H9 (cell line): ENCODE measurements around the gene THRB. TPM values are rescaled to one million over a fixed set of nuclear protein-coding genes. Genes with fewer than 3 reads are reported as not detected.

Experiments
- DNase-seq: peaks from one replicate; pipeline ENCODE4 v3.0.0-alpha.2; 2017
- H2AFZ ChIP-seq: one replicate; pipeline ENCODE4 v1.6.1; 2013; ENCODE audit warnings: mild to moderate bottlenecking, low read length, control low read depth, moderate library complexity
- H2AK5ac ChIP-seq: 2 replicates; pipeline ENCODE4 v1.6.1; 2013; ENCODE audit warnings: low read length, control low read depth, mixed read lengths; ENCODE audit not compliant: insufficient read length
- H2BK120ac ChIP-seq: one replicate; pipeline ENCODE4 v1.6.1; 2013; ENCODE audit warnings: low read depth, mild to moderate bottlenecking, low read length, control low read depth, inconsistent platforms; ENCODE audit not compliant: poor library complexity, severe bottlenecking
- H2BK12ac ChIP-seq: 2 replicates; pipeline ENCODE4 v1.6.1; 2013; ENCODE audit warnings: low read length, control low read depth, mixed read lengths, low read depth; ENCODE audit not compliant: insufficient read length
- H2BK15ac ChIP-seq: 2 replicates; pipeline ENCODE4 v1.6.1; 2013; ENCODE audit warnings: low read depth, low read length, control low read depth
- H2BK20ac ChIP-seq: one replicate; pipeline ENCODE4 v1.6.1; 2013; ENCODE audit warnings: low read depth, mild to moderate bottlenecking, low read length, control low read depth, inconsistent platforms; ENCODE audit not compliant: poor library complexity, severe bottlenecking
- H2BK5ac ChIP-seq: 2 replicates; pipeline ENCODE4 v1.6.1; 2013; ENCODE audit warnings: low read length, control low read depth, mixed read lengths; ENCODE audit not compliant: insufficient read length
- H3K14ac ChIP-seq: 2 replicates; pipeline ENCODE4 v1.6.1; 2013; ENCODE audit warnings: low read length, control low read depth; ENCODE audit not compliant: insufficient read depth
- H3K18ac ChIP-seq: 2 replicates; pipeline ENCODE4 v1.6.1; 2013; ENCODE audit warnings: low read depth, mild to moderate bottlenecking, mixed read lengths, low read length, control low read depth; ENCODE audit not compliant: insufficient read length
- H3K23ac ChIP-seq: 2 replicates; pipeline ENCODE4 v1.6.1; 2013; ENCODE audit warnings: low read length, control low read depth, mixed read lengths, low read depth; ENCODE audit not compliant: insufficient read length
- H3K23me2 ChIP-seq: 2 replicates; pipeline ENCODE4 v1.6.1; 2013; ENCODE audit warnings: low read depth, mild to moderate bottlenecking, mixed read lengths, low read length, control low read depth; ENCODE audit not compliant: insufficient read length, poor library complexity, severe bottlenecking
- H3K27ac ChIP-seq: 2 replicates; pipeline ENCODE4 v1.5.1; 2013; ENCODE audit warnings: low read length, control low read depth, mixed read lengths, low read depth; ENCODE audit not compliant: insufficient read length
- H3K27me3 ChIP-seq: 2 replicates; pipeline ENCODE4 v1.6.1; 2013; ENCODE audit warnings: low read length, control low read depth, inconsistent platforms; ENCODE audit not compliant: insufficient read depth
- H3K4ac ChIP-seq: 2 replicates; pipeline ENCODE4 v1.6.1; 2013; ENCODE audit warnings: low read depth, mild to moderate bottlenecking, control low read depth, inconsistent platforms, low read length, moderate library complexity
- H3K4me1 ChIP-seq: 2 replicates; pipeline ENCODE4 v1.6.1; 2013; ENCODE audit warnings: low read length, control low read depth, inconsistent platforms; ENCODE audit not compliant: insufficient read depth
- H3K4me2 ChIP-seq: 2 replicates; pipeline ENCODE4 v1.6.1; 2013; ENCODE audit warnings: low read length, control low read depth, mixed read lengths; ENCODE audit not compliant: insufficient read length, insufficient read depth
- H3K56ac ChIP-seq: 2 replicates; pipeline ENCODE4 v1.6.1; 2013; ENCODE audit warnings: low read depth, mild to moderate bottlenecking, mixed read lengths, low read length, control low read depth; ENCODE audit not compliant: insufficient read length
- H3K79me1 ChIP-seq: 2 replicates; pipeline ENCODE4 v1.6.1; 2013; ENCODE audit warnings: low read depth, mild to moderate bottlenecking, moderate library complexity, low read length, control low read depth, inconsistent platforms; ENCODE audit not compliant: insufficient read depth, poor library complexity, severe bottlenecking
- H3K79me2 ChIP-seq: 2 replicates; pipeline ENCODE4 v1.6.1; 2013; ENCODE audit warnings: low read length, control low read depth, inconsistent platforms; ENCODE audit not compliant: insufficient read depth
- H3K9ac ChIP-seq: 2 replicates; pipeline ENCODE4 v1.6.1; 2013; ENCODE audit warnings: low read length, control low read depth, mixed read lengths; ENCODE audit not compliant: insufficient read length; ENCODE audit errors: extremely low read depth
- H3K9me3 ChIP-seq: one replicate; pipeline ENCODE4 v1.6.1; 2013; ENCODE audit warnings: low read depth, low read length, inconsistent platforms; ENCODE audit not compliant: control insufficient read depth
- H3T11ph ChIP-seq: one replicate; pipeline ENCODE4 v1.6.1; 2013; ENCODE audit warnings: mild to moderate bottlenecking, low read length, control low read depth, inconsistent platforms
- H4K20me1 ChIP-seq: one replicate; pipeline ENCODE4 v1.6.1; 2013; ENCODE audit not compliant: control insufficient read depth, insufficient read length, insufficient read depth
- H4K5ac ChIP-seq: 2 replicates; pipeline ENCODE4 v1.6.1; 2013; ENCODE audit warnings: low read depth, mild to moderate bottlenecking, mixed read lengths, low read length, control low read depth; ENCODE audit not compliant: insufficient read length
- H4K8ac ChIP-seq: replicated peaks from 2 replicates; pipeline ENCODE4 v1.6.1; 2013; ENCODE audit warnings: low read length, control low read depth, mixed read lengths, low read depth; ENCODE audit not compliant: insufficient read length
- H4K91ac ChIP-seq: 2 replicates; pipeline ENCODE4 v1.6.1; 2013; ENCODE audit warnings: low read depth, mild to moderate bottlenecking, moderate library complexity, mixed read lengths, low read length, control low read depth; ENCODE audit not compliant: insufficient read length
- H3K27ac Mint-ChIP-seq, 3 experiments: 2 replicates in 2 of 3; 3 replicates in 1 of 3; pipeline ENCODE4 v1.8.0; 2020 to 2021; ENCODE audit warnings: mixed read lengths in 3 of 3, mild to moderate bottlenecking in 1 of 3, moderate library complexity in 1 of 3
- H3K27me3 Mint-ChIP-seq: 2 replicates; pipeline ENCODE4 v1.8.0; 2021; ENCODE audit warnings: low read depth, mild to moderate bottlenecking, moderate library complexity, mixed read lengths
- H3K36me3 Mint-ChIP-seq, 3 experiments: 2 replicates in 2 of 3; 3 replicates in 1 of 3; pipeline ENCODE4 v1.8.0; 2020 to 2021; ENCODE audit warnings: low read depth in 3 of 3, mixed read lengths in 3 of 3; ENCODE audit not compliant: insufficient read depth in 1 of 3
- H3K4me1 Mint-ChIP-seq, 2 experiments: 2 replicates each; pipeline ENCODE4 v1.8.0; 2020; ENCODE audit warnings: mixed read lengths in 2 of 2
- H3K4me3 Mint-ChIP-seq, 2 experiments: 2 replicates in 1 of 2; 3 replicates in 1 of 2; pipeline ENCODE4 v1.8.0; 2020 to 2021; ENCODE audit warnings: mild to moderate bottlenecking in 2 of 2, mixed read lengths in 2 of 2, moderate library complexity in 1 of 2
- H3K9me3 Mint-ChIP-seq, 2 experiments: 2 replicates in 1 of 2; 3 replicates in 1 of 2; pipeline ENCODE4 v1.8.0; 2020; ENCODE audit warnings: mild to moderate bottlenecking in 2 of 2, mixed read lengths in 2 of 2, moderate library complexity in 1 of 2
- WGBS: extraction: QIAGEN DNeasy Blood & Tissue Kit; methylation state at CpG from one replicate; pipeline ENCODE4 v1.1.7; 2013; ENCODE audit warnings: missing lambda C conversion rate, low lambda C conversion rate, mixed read lengths; ENCODE audit not compliant: insufficient read length; ENCODE audit errors: extremely low coverage; 5-methylcytosine and 5-hydroxymethylcytosine counted together
- total RNA-seq: library from RNA; stranded (reverse); gene quantifications from 2 replicates; pipeline ENCODE4 v1.2.1, GENCODE V29; 2021
- TF ChIP-seq, protein P1 (sequence below): fragments of 200-600 bp; sonication (generic); conservative IDR thresholded peaks from 3 replicates; pipeline ENCODE4 v1.8.0; 2021; ENCODE audit warnings: antibody characterized with exemption, mild to moderate bottlenecking

THRB gene
- total RNA-seq, 1 experiment from 2014 or later, result 8.6 TPM

DNA sequence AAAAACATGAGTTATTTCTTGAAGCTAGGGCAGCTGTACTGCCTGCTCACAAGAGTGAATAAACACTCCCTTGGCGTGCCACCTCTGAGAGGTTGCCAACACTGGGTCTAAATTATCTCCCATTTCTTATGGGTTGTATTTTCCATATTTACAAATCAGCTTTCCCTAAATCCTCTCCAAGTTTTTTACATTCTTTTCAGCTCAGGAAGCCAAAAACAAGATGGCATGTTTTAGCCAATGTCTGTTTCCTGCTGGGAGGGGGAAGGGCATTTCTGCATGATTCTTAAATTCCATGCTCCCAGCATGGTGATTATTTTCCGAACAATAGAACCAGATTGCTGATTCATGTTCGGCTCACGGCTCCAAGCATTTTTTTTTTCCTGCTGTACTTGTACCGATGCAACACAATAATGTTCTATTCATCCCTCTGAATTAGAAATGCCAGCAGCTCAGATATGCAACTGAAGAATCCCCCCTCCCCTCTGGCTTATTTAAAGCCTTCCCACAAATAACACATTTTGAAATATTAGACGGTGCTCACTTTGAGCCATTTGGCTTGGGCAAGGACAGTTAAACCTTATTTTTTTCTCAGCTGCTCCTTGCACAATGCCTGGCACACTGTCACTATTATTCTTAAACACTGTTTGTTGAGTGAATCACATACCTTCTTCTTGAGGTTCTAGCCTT is 252.5 kb downstream of the THRB start:
- H4K8ac ChIP-seq, result no peak overlapping the region
- H4K91ac ChIP-seq, result no peak overlapping the region
- no peak overlapping the region for H3K4ac ChIP-seq
- no peak overlapping the region for H2BK120ac ChIP-seq
- H3K27me3 ChIP-seq, result no peaks in the 10 kb centered on the region
- Mint-ChIP-seq H3K36me3 (no peaks in the 10 kb centered on the region), H3K4me3 (no peak overlapping the region), H3K9me3 (no peaks in the 10 kb centered on the region), H3K4me1 (peaks cover 14% of the 10 kb centered on the region in 2 experiments), H3K27me3 (no peaks in the 10 kb centered on the region), H3K27ac (peak overlapping the region in 1 of 3 experiments; percentile 7; a peak in 3 of 7 replicates)
- no peak overlapping the region for H2AK5ac ChIP-seq
- no peaks in the 10 kb centered on the region for H3K79me1 ChIP-seq
- H2AFZ ChIP-seq, result no peak overlapping the region
- no peak overlapping the region for H4K5ac ChIP-seq
- no peaks in the 10 kb centered on the region for H3K23me2 ChIP-seq
- no peak overlapping the region for H3K56ac ChIP-seq
- H2BK12ac ChIP-seq, result no peak overlapping the region
- H2BK20ac ChIP-seq, result no peak overlapping the region
- no peak overlapping the region for H3K14ac ChIP-seq
- no peak overlapping the region for H3K27ac ChIP-seq
- H3K9ac ChIP-seq, result no peak overlapping the region
- no peaks in the 10 kb centered on the region for H3K9me3 ChIP-seq
- H3K79me2 ChIP-seq, result no peaks in the 10 kb centered on the region
- TF ChIP-seq, protein P1, sequence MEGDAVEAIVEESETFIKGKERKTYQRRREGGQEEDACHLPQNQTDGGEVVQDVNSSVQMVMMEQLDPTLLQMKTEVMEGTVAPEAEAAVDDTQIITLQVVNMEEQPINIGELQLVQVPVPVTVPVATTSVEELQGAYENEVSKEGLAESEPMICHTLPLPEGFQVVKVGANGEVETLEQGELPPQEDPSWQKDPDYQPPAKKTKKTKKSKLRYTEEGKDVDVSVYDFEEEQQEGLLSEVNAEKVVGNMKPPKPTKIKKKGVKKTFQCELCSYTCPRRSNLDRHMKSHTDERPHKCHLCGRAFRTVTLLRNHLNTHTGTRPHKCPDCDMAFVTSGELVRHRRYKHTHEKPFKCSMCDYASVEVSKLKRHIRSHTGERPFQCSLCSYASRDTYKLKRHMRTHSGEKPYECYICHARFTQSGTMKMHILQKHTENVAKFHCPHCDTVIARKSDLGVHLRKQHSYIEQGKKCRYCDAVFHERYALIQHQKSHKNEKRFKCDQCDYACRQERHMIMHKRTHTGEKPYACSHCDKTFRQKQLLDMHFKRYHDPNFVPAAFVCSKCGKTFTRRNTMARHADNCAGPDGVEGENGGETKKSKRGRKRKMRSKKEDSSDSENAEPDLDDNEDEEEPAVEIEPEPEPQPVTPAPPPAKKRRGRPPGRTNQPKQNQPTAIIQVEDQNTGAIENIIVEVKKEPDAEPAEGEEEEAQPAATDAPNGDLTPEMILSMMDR, result no peak
- no peak overlapping the region for H3T11ph ChIP-seq
- no peak overlapping the region for H2BK15ac ChIP-seq
- H3K18ac ChIP-seq, result no peak overlapping the region
- H3K4me1 ChIP-seq, result no peaks in the 10 kb centered on the region; the same call in 1 of the 2 replicates
- DNase-seq, result no peak
- H4K20me1 ChIP-seq, result no peaks in the 10 kb centered on the region
- H3K23ac ChIP-seq, result no peak overlapping the region
- H3K4me2 ChIP-seq, result no peak overlapping the region
- no CpG with 5 or more reads among the region's 6 CpGs for WGBS
- no peak overlapping the region for H2BK5ac ChIP-seq
